GM13977 (cell line): ENCODE results near the gene PKM.

ENCODE experiments used
- DNase-seq: peaks from one replicate; pipeline ENCODE4 v3.0.0; 2012; ENCODE audit warnings: low spot score
- in situ Hi-C: fragments of 300-500 bp; cut with MboI; formaldehyde crosslinking; loops from one replicate; pipeline ENCODE4 v1.12.0; 2022; ENCODE audit warnings: low sequenced_read_pairs, low pct_unique_long_range_greater_than_20kb, mixed read lengths, inconsistent platforms; ENCODE audit not compliant: unreplicated experiment
- TF ChIP-seq, protein P1 (sequence below): IDR thresholded peaks from 2 replicates; pipeline ENCODE4 v1.5.1; 2012; ENCODE audit warnings: mild to moderate bottlenecking, control low read depth; ENCODE audit not compliant: insufficient read depth; ENCODE audit errors: extremely low read depth, missing control alignments

PKM gene

DNA sequence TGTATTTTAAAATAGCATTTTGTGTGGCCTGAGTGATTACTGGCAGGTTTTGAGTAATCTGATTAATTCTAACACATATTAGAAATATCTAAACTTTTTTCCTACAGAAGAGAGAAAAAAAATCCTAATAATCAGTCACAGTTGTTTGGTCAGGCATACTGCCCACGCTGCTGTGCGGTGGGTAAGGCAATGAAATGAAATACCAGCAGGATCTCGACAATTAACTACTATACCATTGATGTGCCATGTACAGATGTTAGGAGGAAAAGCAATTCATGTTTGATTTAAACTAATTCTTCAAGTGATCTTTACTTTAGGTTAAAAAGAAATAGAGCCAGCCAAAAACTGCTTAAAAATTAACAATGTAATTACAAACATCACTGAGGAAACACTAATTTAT, 38.6 kb downstream of the PKM start:
- DNase-seq, result no peak
- TF ChIP-seq, protein P1, sequence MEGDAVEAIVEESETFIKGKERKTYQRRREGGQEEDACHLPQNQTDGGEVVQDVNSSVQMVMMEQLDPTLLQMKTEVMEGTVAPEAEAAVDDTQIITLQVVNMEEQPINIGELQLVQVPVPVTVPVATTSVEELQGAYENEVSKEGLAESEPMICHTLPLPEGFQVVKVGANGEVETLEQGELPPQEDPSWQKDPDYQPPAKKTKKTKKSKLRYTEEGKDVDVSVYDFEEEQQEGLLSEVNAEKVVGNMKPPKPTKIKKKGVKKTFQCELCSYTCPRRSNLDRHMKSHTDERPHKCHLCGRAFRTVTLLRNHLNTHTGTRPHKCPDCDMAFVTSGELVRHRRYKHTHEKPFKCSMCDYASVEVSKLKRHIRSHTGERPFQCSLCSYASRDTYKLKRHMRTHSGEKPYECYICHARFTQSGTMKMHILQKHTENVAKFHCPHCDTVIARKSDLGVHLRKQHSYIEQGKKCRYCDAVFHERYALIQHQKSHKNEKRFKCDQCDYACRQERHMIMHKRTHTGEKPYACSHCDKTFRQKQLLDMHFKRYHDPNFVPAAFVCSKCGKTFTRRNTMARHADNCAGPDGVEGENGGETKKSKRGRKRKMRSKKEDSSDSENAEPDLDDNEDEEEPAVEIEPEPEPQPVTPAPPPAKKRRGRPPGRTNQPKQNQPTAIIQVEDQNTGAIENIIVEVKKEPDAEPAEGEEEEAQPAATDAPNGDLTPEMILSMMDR, result no peak
- in situ Hi-C loops, result no loop called here

DNA sequence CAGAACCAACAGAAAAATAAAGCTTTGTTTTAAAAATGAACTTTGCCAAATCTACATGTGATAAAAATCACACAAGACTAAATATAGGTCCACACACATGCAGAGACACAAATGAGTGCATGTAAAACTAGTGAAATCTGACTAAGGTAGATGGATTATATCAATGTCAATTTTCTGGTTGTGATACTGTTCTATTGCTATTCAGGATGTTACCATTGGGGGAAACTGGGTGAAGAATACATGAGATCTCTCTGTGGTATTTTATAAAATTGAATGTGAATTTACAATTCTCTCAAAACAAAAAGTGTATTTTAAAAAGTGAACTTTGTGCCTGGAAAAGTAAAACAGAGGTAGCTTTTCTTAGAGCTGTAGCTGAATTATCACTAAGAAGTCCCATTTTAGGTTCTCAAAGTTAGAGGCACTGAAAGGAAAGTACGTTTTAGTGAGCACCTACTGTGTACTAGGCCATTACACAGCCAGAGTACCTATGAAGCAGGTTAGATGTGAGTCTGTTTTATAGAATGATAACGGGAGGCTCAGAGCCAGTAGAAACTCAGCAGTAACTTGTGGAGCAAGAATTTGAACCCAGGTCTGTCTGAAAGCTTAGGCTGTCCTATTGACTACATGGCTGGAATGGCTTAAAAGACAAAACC, 41.6 kb downstream of the PKM start:
- in situ Hi-C loops, result no loop called here
- DNase-seq, result no peak
- TF ChIP-seq, protein P1, result no peak

DNA sequence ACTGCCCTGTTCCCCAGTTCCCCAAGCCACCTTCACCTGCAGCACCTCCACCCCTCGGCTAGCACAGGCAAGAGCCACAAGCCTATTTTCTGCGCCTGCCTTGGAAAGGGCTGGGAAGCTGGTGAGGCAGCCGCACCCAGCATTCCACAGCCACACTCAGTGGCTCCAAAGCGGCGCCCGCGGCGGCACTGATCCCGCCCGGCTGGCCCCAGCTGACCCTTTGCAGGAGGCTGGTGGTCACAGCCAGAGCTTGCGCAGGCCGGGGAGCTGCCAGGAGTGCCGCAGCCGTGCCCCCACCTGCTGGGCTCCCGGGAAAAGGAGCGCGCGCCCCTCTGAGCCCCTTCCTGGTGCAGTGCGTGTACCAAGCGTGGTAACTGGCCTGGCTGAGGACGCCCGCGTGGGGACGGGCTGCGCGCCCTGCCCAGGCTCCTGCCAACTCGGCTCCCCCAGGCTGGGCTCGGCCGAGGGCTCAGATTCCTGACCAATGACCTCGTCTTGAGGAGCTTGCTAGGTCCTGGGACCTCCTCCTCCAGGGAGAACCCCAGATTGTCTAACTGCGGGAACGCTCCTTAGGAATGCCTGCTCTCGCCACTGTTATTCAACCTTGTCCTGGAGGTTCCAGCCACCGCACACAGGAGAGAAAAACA, 46.7 kb downstream of the PKM start:
- TF ChIP-seq, protein P1, result no peak
- in situ Hi-C loops, result no loop called here
- no peak for DNase-seq

DNA sequence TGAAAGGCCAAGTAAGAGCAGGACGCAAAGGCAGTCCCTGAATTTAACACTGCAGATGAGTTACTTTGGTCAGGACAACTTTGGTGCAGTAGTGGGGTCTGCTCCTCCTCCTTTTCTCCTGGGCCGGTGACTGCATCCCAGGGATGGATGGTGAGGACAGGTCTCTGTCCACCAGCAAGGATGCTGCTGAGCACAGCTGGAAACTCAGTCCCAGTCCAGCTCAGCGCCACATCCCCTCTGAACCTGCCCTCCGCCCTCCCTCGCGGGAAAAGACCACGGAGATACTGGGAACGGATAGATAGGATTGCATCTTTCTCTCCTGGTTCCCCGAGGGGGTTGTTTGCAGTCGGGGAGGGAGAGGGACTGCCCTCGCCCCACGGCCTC, 47.2 kb downstream of the PKM start:
- in situ Hi-C loops, result no loop called here
- DNase-seq, result no peak
- TF ChIP-seq, protein P1, result no peak

DNA sequence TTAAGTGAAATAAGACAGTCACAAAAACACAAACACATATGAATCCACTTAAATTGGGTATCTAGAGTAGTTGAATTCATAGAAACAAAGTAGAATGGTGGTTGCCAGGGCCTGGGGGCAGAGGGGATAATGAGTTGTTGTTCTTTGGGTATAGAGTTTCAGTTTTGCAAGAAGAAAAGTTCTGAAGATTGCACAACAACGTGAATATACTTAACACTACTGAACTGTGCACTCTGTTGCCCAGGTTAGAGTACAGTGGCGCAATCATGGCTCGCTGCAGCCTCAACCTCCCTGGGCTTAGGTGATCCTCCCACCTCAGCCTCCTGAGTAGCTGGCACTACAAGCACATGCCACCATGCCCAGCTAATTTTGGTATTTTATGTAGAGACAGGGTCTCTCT, 48.3 kb downstream of the PKM start:
- in situ Hi-C loops, result no loop called here
- DNase-seq, result no peak
- TF ChIP-seq, protein P1, result no peak

DNA sequence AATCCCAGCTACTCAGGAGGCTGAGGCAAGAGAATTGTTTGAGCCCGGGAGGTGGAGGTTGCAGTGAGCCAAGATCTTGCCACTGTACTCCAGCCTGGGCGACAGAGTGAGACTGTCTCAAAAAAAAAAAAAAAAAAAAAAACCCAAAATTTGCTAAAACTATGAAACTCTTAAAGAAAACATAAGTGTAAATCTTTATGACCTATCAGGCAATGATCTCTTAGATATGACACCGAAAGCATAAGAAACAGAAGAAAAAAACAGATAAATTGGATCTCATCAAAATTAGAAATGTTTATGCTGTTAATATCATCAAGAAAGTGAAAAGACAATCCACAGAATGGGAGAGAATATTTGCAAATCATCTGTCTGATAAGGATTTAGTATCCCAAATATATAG, 48.7 kb downstream of the PKM start:
- TF ChIP-seq, protein P1, result no peak
- DNase-seq, result no peak
- in situ Hi-C loops, result no loop called here
